Natural killer cell (primary cell): ENCODE measurements around the gene KLK15. TPM values are rescaled to one million over a fixed set of nuclear protein-coding genes. Genes with fewer than 3 reads are reported as not detected.
"Not testable (repeated sequence)": the region's sequence is repeated elsewhere in the genome, so short reads cannot be mapped to it uniquely, and the experiment has no call there.

Source experiments
- ATAC-seq, 3 donors: fragments of 150-1000 bp in 2 of 3; fragments of 200-7000 bp in 1 of 3; cut with Tn5 transposase; 1 replicate in 1 of 3; 2 replicates in 2 of 3; pipeline ENCODE4 v1.10.0; 2021; ENCODE audit warnings: mild to moderate bottlenecking in 2 of 3, moderate library complexity in 2 of 3
- DNase-seq, 2 donors: peaks; one replicate each; pipeline versions ENCODE4 v3.0.0 to v3.0.0-alpha.2; 2013 to 2021; ENCODE audit warnings: mixed read lengths in 1 of 2
- H3K27ac ChIP-seq: one replicate; pipeline ENCODE4 v1.5.1; 2013; ENCODE audit warnings: mild to moderate bottlenecking, low read length
- H3K27me3 ChIP-seq: one replicate; pipeline ENCODE4 v1.6.1; 2013; ENCODE audit warnings: low read length; ENCODE audit not compliant: control insufficient read depth, insufficient read depth
- H3K36me3 ChIP-seq: one replicate; pipeline ENCODE4 v1.6.1; 2013; ENCODE audit warnings: low read length; ENCODE audit not compliant: control insufficient read depth, insufficient read depth
- H3K4me1 ChIP-seq: one replicate; pipeline ENCODE4 v1.6.1; 2013; ENCODE audit warnings: low read length; ENCODE audit not compliant: control insufficient read depth, insufficient read depth
- H3K4me3 ChIP-seq: one replicate; pipeline ENCODE4 v1.5.1; 2013; ENCODE audit warnings: low read length
- H3K9me3 ChIP-seq: one replicate; pipeline ENCODE4 v1.6.1; 2013; ENCODE audit warnings: low read length; ENCODE audit not compliant: control insufficient read depth, insufficient read depth
- H3K27ac Mint-ChIP-seq, 2 donors: one replicate each; pipeline ENCODE4 v1.8.0; 2022; ENCODE audit warnings: mild to moderate bottlenecking in 2 of 2, mixed read lengths in 2 of 2, moderate library complexity in 1 of 2
- H3K27me3 Mint-ChIP-seq, 2 donors: one replicate each; pipeline ENCODE4 v1.8.0; 2022; ENCODE audit warnings: low read depth in 2 of 2, mixed read lengths in 2 of 2
- H3K36me3 Mint-ChIP-seq: one replicate; pipeline ENCODE4 v1.8.0; 2022; ENCODE audit warnings: mixed read lengths
- H3K4me1 Mint-ChIP-seq, 2 donors: one replicate each; pipeline ENCODE4 v1.8.0; 2022; ENCODE audit warnings: mixed read lengths in 2 of 2
- H3K4me3 Mint-ChIP-seq: one replicate; pipeline ENCODE4 v1.8.0; 2022; ENCODE audit warnings: mild to moderate bottlenecking, moderate library complexity, mixed read lengths
- H3K9me3 Mint-ChIP-seq, 2 donors: one replicate each; pipeline ENCODE4 v1.8.0; 2022; ENCODE audit warnings: mixed read lengths in 2 of 2
- CTCF ChIP-seq: fragments of 200-600 bp; IDR thresholded peaks from one replicate; pipeline ENCODE4 v1.8.0; 2022; ENCODE audit warnings: antibody characterized with exemption
- WGBS: methylation state at CpG from one replicate; pipeline ENCODE4 v1.1.7; 2013; ENCODE audit warnings: missing lambda C conversion rate; ENCODE audit not compliant: insufficient coverage; 5-methylcytosine and 5-hydroxymethylcytosine counted together
- intact Hi-C: fragments of 100-400 bp; cut with micrococcal nuclease; formaldehyde crosslinking; loops from one replicate; pipeline ENCODE4 v1.14.2; 2022
- total RNA-seq, 4 donors: library from RNA; stranded (reverse); fragments of 120-200 nt in 1 of 4; gene quantifications; one replicate each; pipeline versions ENCODE4 v1.2.3 to v1.2.4, GENCODE V29; 2013 to 2022

KLK15 gene
- total RNA-seq, 3 donors from 2014 or later (not counting 1 experiment from before 2014, with no cell fraction given): not detected

GRCh38 chr19:50814883-50815282 is 18.5 kb downstream of the KLK15 start:
- Mint-ChIP-seq H3K4me1 (peaks cover 0 to 12% of the 10 kb centered on the region in 2 donors), H3K36me3 (no peaks in the 10 kb centered on the region), H3K9me3 (peaks cover 0 to 3% of the 10 kb centered on the region in 2 donors), H3K27me3 (peaks cover 44 to 47% of the 10 kb centered on the region in 2 donors), H3K27ac (no peak overlapping the region), H3K4me3 (no peak overlapping the region)
- Histone ChIP-seq H3K4me3 (no peak overlapping the region), H3K4me1 (peaks cover 14% of the 10 kb centered on the region), H3K27ac (no peak overlapping the region), H3K36me3 (no peaks in the 10 kb centered on the region), H3K27me3 (peaks cover 15% of the 10 kb centered on the region), H3K9me3 (no peaks in the 10 kb centered on the region)
- intact Hi-C loops: no loop called here
- no peak for TF ChIP-seq CTCF
- 90% methylated on average over 4 of the region's 5 CpGs for WGBS
- DNase-seq: no peak
- no peak for ATAC-seq

GRCh38 chr19:50812474-50812873 is 20.9 kb downstream of the KLK15 start:
- Histone ChIP-seq H3K27me3 (peaks cover 3% of the 10 kb centered on the region), H3K4me1 (no peaks in the 10 kb centered on the region), H3K4me3 (no peak overlapping the region), H3K27ac (no peak overlapping the region), H3K36me3 (no peaks in the 10 kb centered on the region), H3K9me3 (no peaks in the 10 kb centered on the region)
- TF ChIP-seq CTCF: no peak
- ATAC-seq (no peak), DNase-seq (no peak)
- Mint-ChIP-seq H3K27ac (no peak overlapping the region), H3K9me3 (peaks cover 0 to 5% of the 10 kb centered on the region in 2 donors), H3K4me3 (no peak overlapping the region), H3K36me3 (no peaks in the 10 kb centered on the region), H3K27me3 (peaks cover 31% of the 10 kb centered on the region in 2 donors), H3K4me1 (no peaks in the 10 kb centered on the region)
- intact Hi-C loops: no loop called here
- 87% methylated on average over 3 of the region's 3 CpGs for WGBS

GRCh38 chr19:50811622-50812238 is 21.6 kb downstream of the KLK15 start:
- H3K27ac Mint-ChIP-seq, H3K4me3 Mint-ChIP-seq, H3K36me3 ChIP-seq, intact Hi-C loops, H3K4me3 ChIP-seq, H3K4me1 ChIP-seq, H3K27ac ChIP-seq, H3K9me3 ChIP-seq, DNase-seq, H3K9me3 Mint-ChIP-seq, H3K36me3 Mint-ChIP-seq, H3K27me3 ChIP-seq, H3K4me1 Mint-ChIP-seq, ATAC-seq: not testable (repeated sequence)
- H3K27me3 Mint-ChIP-seq: peaks cover 23 to 25% of the 10 kb centered on the region in 2 donors
- WGBS: 82% methylated on average over 3 of the region's 3 CpGs

- no peak for DNase-seq
- no peak for TF ChIP-seq CTCF
- 80% methylated on average over 1 of the region's 1 CpG for WGBS
- no peak for ATAC-seq
- Histone ChIP-seq H3K27ac (no peak overlapping the region), H3K4me3 (no peak overlapping the region), H3K9me3 (no peaks in the 10 kb centered on the region), H3K27me3 (no peaks in the 10 kb centered on the region), H3K4me1 (peaks cover 9% of the 10 kb centered on the region), H3K36me3 (no peaks in the 10 kb centered on the region)
- Mint-ChIP-seq H3K36me3 (no peaks in the 10 kb centered on the region), H3K27me3 (peaks cover 0 to 6% of the 10 kb centered on the region in 2 donors), H3K9me3 (peaks cover 0 to 5% of the 10 kb centered on the region in 2 donors), H3K4me1 (peaks cover 10 to 23% of the 10 kb centered on the region in 2 donors), H3K4me3 (no peak overlapping the region), H3K27ac (no peak overlapping the region)
- intact Hi-C loops: loop anchor here (10.0 kb wide), 1 partner anchor 84 kb away; the partner anchor contains the start of gene CLEC11A
These were observed 24.5 kb downstream of the KLK15 start for GRCh38 chr19:50808856-50809255.
